Activated gamma-delta T cell (primary cell): ENCODE measurements around the gene KRT13.

ENCODE experiments used
- DNase-seq: peaks from one replicate; lab custom pipeline; 2025; lab: John Stamatoyannopoulos, UW

The KRT13 gene

GRCh38 chr17:41519501-41520224 lies 14.3 kb upstream of the KRT13 start:
- no peak for DNase-seq

- no peak for DNase-seq
Observed at GRCh38 chr17:41518789-41519449, 13.5 kb upstream of the KRT13 start, which contains the start of gene KRT15. TSS of gene KRT15 (minus strand) at chr17:41518890. CDS start at chr17:41518827, 63 bp downstream.

GRCh38 chr17:41518031-41518430 lies 12.6 kb upstream of the KRT13 start:
- DNase-seq: no peak

- DNase-seq: no peak
Observed at GRCh38 chr17:41516830-41517283, 11.4 kb upstream of the KRT13 start.

- no peak for DNase-seq
Observed at GRCh38 chr17:41516147-41516829, 10.9 kb upstream of the KRT13 start.

- DNase-seq: no peak
Observed at GRCh38 chr17:41513168-41513547, 7.7 kb upstream of the KRT13 start.

GRCh38 chr17:41512546-41513167 lies 7.2 kb upstream of the KRT13 start:
- no peak for DNase-seq

GRCh38 chr17:41511716-41512115 lies 6.3 kb upstream of the KRT13 start:
- DNase-seq: no peak

GRCh38 chr17:41511116-41511515 lies 5.7 kb upstream of the KRT13 start:
- DNase-seq: no peak

GRCh38 chr17:41510251-41511065 lies 5.0 kb upstream of the KRT13 start:
- DNase-seq: no peak

- DNase-seq: no peak
Observed at GRCh38 chr17:41507315-41507880, 2.0 kb upstream of the KRT13 start.

GRCh38 chr17:41505809-41506767 lies 676 bp upstream of the KRT13 start:
- no peak for DNase-seq

GRCh38 chr17:41504246-41504977 lies 1.0 kb downstream of the KRT13 start:
- DNase-seq: no peak

GRCh38 chr17:41503202-41503601 lies 2.2 kb downstream of the KRT13 start:
- no peak for DNase-seq

GRCh38 chr17:41500131-41500911 lies 5.1 kb downstream of the KRT13 start:
- no peak for DNase-seq

GRCh38 chr17:41499714-41500113 lies 5.7 kb downstream of the KRT13 start:
- no peak for DNase-seq

- no peak for DNase-seq
Observed at GRCh38 chr17:41498276-41498675, 7.1 kb downstream of the KRT13 start.

- no peak for DNase-seq
Observed at GRCh38 chr17:41496803-41497484, 8.5 kb downstream of the KRT13 start.
